GM12878 (cell line): ENCODE measurements around the gene TMEM235. TPM values are rescaled to one million over a fixed set of nuclear protein-coding genes. Genes with fewer than 3 reads are reported as not detected.

ENCODE experiments used
- ATAC-seq: fragments of 200-7000 bp; cut with Tn5 transposase; 3 replicates; pipeline ENCODE4 v1.9.1; 2020; ENCODE audit warnings: mild to moderate bottlenecking, moderate library complexity
- BruUV-seq: library from RNA; stranded (reverse); fragments of 400-500 nt; replicated peaks from 2 replicates; lab custom pipeline; 2021; lab: Mats Ljungman, UMichigan
- CTCF ChIA-PET: fragments of 300-600 bp; sonication (Branson Sonifier 250); formaldehyde crosslinking; extraction: SDS; loops from one replicate; lab custom pipeline; 2021; ENCODE audit warnings: inconsistent platforms; lab: Yijun Ruan, JAX
- POLR2A ChIA-PET: fragments of 350-600 bp; formaldehyde crosslinking; extraction: SDS; loops from one replicate; lab custom pipeline; 2021; ENCODE audit warnings: inconsistent platforms; lab: Charles Lee
- RAD21 ChIA-PET: fragments of 300-600 bp; sonication (Branson Sonifier 250); formaldehyde crosslinking; loops from one replicate; lab custom pipeline; 2023; ENCODE audit warnings: antibody characterized with exemption; ENCODE audit not compliant: unreplicated experiment; lab: Charles Lee
- SMC1A ChIA-PET: fragments of 300-600 bp; sonication (Branson Sonifier 250); formaldehyde crosslinking; loops from one replicate; lab custom pipeline; 2023; ENCODE audit not compliant: unreplicated experiment, uncharacterized antibody; lab: Charles Lee
- DNase-seq: peaks from one replicate; pipeline ENCODE4 v3.0.0-alpha.2; 2011; ENCODE audit warnings: low read depth, low spot score
- FAIRE-seq: peaks from 3 replicates; lab custom pipeline; 2011; peaks lifted over from hg19 to GRCh38; lab: Jason Lieb, UNC
- H2AFZ ChIP-seq: 2 replicates; pipeline ENCODE4 v1.6.0; 2011; ENCODE audit warnings: low read depth, low read length, control low read depth; ENCODE audit not compliant: control insufficient read depth
- H3K27ac ChIP-seq: 2 replicates; pipeline ENCODE4 v1.5.1; 2011; ENCODE audit warnings: control low read depth; ENCODE audit not compliant: control insufficient read depth, insufficient read depth
- H3K27me3 ChIP-seq, 2 experiments: replicated peaks in 1 of 2; 2 replicates each; pipeline versions ENCODE4 v1.6.0 to v1.6.1; 2011; ENCODE audit warnings: low read length in 1 of 2; ENCODE audit not compliant: control insufficient read depth in 2 of 2, insufficient read depth in 2 of 2
- H3K36me3 ChIP-seq, 2 experiments: 2 replicates each; pipeline ENCODE4 v1.5.1; 2011; ENCODE audit warnings: low read length in 1 of 2; ENCODE audit not compliant: control insufficient read depth in 2 of 2, insufficient read depth in 2 of 2
- H3K4me1 ChIP-seq: 2 replicates; pipeline ENCODE4 v1.6.1; 2011; ENCODE audit warnings: mild to moderate bottlenecking, low read length, moderate library complexity, mixed read lengths; ENCODE audit not compliant: control insufficient read depth, insufficient read depth
- H3K4me2 ChIP-seq: 2 replicates; pipeline ENCODE4 v1.6.0; 2011; ENCODE audit warnings: control low read depth; ENCODE audit not compliant: control insufficient read depth, insufficient read depth
- H3K4me3 ChIP-seq: fragments of 200-600 bp; sonication (generic); 2 replicates; pipeline ENCODE4 v1.5.1; 2016
- H3K79me2 ChIP-seq: 2 replicates; pipeline ENCODE4 v1.6.0; 2011; ENCODE audit warnings: low read length; ENCODE audit not compliant: control insufficient read depth, insufficient read depth
- H3K9ac ChIP-seq: 2 replicates; pipeline ENCODE4 v1.8.0; 2011; ENCODE audit warnings: low read length, control low read depth, mixed read lengths; ENCODE audit not compliant: control insufficient read depth, insufficient read depth
- H3K9me3 ChIP-seq: replicated peaks from 3 replicates; pipeline ENCODE4 v1.5.1; 2011; ENCODE audit warnings: mild to moderate bottlenecking, low read length; ENCODE audit not compliant: control insufficient read depth, insufficient read depth
- H4K20me1 ChIP-seq: 2 replicates; pipeline ENCODE4 v1.6.0; 2011; ENCODE audit not compliant: control insufficient read depth, insufficient read depth
- CBFB ChIP-seq: IDR thresholded peaks from 2 replicates; pipeline ENCODE4 v1.6.1; 2016; ENCODE audit warnings: antibody characterized with exemption, low read depth
- EGR1 ChIP-seq, 2 experiments: IDR thresholded peaks; 1 replicate in 1 of 2; 2 replicates in 1 of 2; pipeline ENCODE4 v1.6.1; 2011 to 2012; ENCODE audit warnings: low read depth in 2 of 2, low read length in 2 of 2, borderline replicate concordance in 1 of 2, mild to moderate bottlenecking in 1 of 2, moderate library complexity in 1 of 2
- FOXM1 ChIP-seq: IDR thresholded peaks from 2 replicates; pipeline ENCODE4 v1.6.1; 2012; ENCODE audit warnings: low read depth, mild to moderate bottlenecking, inconsistent platforms, low read length, moderate library complexity
- GATAD2B ChIP-seq: fragments of 450-650 bp; conservative IDR thresholded peaks from 2 replicates; pipeline ENCODE4 v1.6.1; 2017; ENCODE audit warnings: low read depth, mild to moderate bottlenecking, moderate library complexity
- HDGF ChIP-seq: fragments of 450-650 bp; IDR thresholded peaks from 2 replicates; pipeline ENCODE4 v1.6.1; 2016; ENCODE audit warnings: antibody characterized with exemption
- JUNB ChIP-seq: IDR thresholded peaks from 2 replicates; pipeline ENCODE4 v1.6.1; 2016; ENCODE audit warnings: antibody characterized with exemption, mild to moderate bottlenecking
- MEF2B ChIP-seq: fragments of 450-650 bp; IDR thresholded peaks from 2 replicates; pipeline ENCODE4 v1.6.1; 2018; ENCODE audit warnings: mild to moderate bottlenecking, moderate library complexity; ENCODE audit not compliant: partially characterized antibody, poor library complexity, severe bottlenecking
- MYB ChIP-seq: fragments of 150-350 bp; IDR thresholded peaks from 2 replicates; pipeline ENCODE4 v1.6.1; 2014; ENCODE audit warnings: mild to moderate bottlenecking, low read depth, low read length, borderline replicate concordance
- POLR2AphosphoS2 ChIP-seq: IDR thresholded peaks from 2 replicates; pipeline ENCODE4 v1.6.1; 2011; ENCODE audit warnings: low read depth, mild to moderate bottlenecking, low read length, improper control_type of control experiment, moderate library complexity
- RELA ChIP-seq: fragments of 450-650 bp; IDR thresholded peaks from 2 replicates; pipeline ENCODE4 v1.8.0; 2014; ENCODE audit warnings: borderline replicate concordance; ENCODE audit not compliant: partially characterized antibody
- SIN3A ChIP-seq: IDR thresholded peaks from 2 replicates; pipeline ENCODE4 v1.6.1; 2012; ENCODE audit warnings: low read depth, low read length, improper control_type of control experiment
- SPI1 ChIP-seq: IDR thresholded peaks from 2 replicates; pipeline ENCODE4 v1.6.1; 2011; ENCODE audit warnings: low read depth, mild to moderate bottlenecking, low read length, moderate library complexity, borderline replicate concordance; ENCODE audit not compliant: insufficient read depth
- SREBF1 ChIP-seq: IDR thresholded peaks from 2 replicates; pipeline ENCODE4 v1.6.1; 2012; ENCODE audit warnings: mild to moderate bottlenecking, low read length
- WRNIP1 ChIP-seq: IDR thresholded peaks from 2 replicates; pipeline ENCODE4 v1.6.1; 2011; ENCODE audit warnings: low read depth, low read length, improper control_type of control experiment, borderline replicate concordance
- ZSCAN29 ChIP-seq: fragments of 450-650 bp; IDR thresholded peaks from 2 replicates; pipeline ENCODE4 v1.6.1; 2017; ENCODE audit warnings: mild to moderate bottlenecking, moderate library complexity
- WGBS: methylation state at CpG from one replicate; pipeline ENCODE4 v1.1.6; 2016; ENCODE audit warnings: low lambda C conversion rate; ENCODE audit not compliant: insufficient replicate concordance, insufficient coverage; ENCODE audit errors: missing lambda C conversion rate; 5-methylcytosine and 5-hydroxymethylcytosine counted together
- in situ Hi-C: fragments of 300-500 bp; cut with MboI; formaldehyde crosslinking; loops from 9 replicates; pipeline ENCODE4 v1.14.3; 2018; ENCODE audit warnings: mixed read lengths
- intact Hi-C: fragments of 100-400 bp; cut with micrococcal nuclease; formaldehyde crosslinking; loops from one replicate; pipeline ENCODE4 v1.14.2; 2022; ENCODE audit not compliant: unreplicated experiment
- polyA plus RNA-seq, 11 experiments: library from polyadenylated mRNA; depleted of rRNA in 4 of 11; unstranded in 6 of 11; stranded (reverse) in 5 of 11; fragments of >200 nt; fragmentation: Nextera tagmentation in 4 of 11; fragmentation: Illumina TruSeq in 1 of 11; extraction: Ambion mirVana in 4 of 11; extraction: Trizol in 1 of 11; gene quantifications; 1 replicate in 1 of 11; 2 replicates in 10 of 11; pipeline versions ENCODE4 v1.2.1 to v1.2.3, GENCODE V29; 2011 to 2016; ENCODE audit warnings: inconsistent platforms in 2 of 11, missing spikeins in 2 of 11, low read depth in 1 of 11
- total RNA-seq, 4 experiments: library from RNA; depleted of rRNA in 3 of 4; stranded (reverse); fragments of >200 nt in 3 of 4; fragmentation: Illumina TruSeq in 1 of 4; extraction: Trizol in 1 of 4; gene quantifications; 2 replicates each; pipeline versions ENCODE4 v1.2.1 to v1.2.3, GENCODE V29; 2013 to 2021
- TF ChIP-seq, protein P1 (sequence below): fragments of 150-350 bp; IDR thresholded peaks from 2 replicates; pipeline ENCODE4 v1.6.1; 2016; ENCODE audit warnings: low read depth, low read length
- TF ChIP-seq, protein P2 (sequence below): IDR thresholded peaks from 2 replicates; pipeline ENCODE4 v1.6.1; 2012; ENCODE audit warnings: low read depth, low read length, improper control_type of control experiment

TMEM235 gene
- total and polyA plus RNA-seq, 10 of the 15 experiments (the other 5 are each of a cell fraction or from before 2014, with no cell fraction given) = not detected

DNA sequence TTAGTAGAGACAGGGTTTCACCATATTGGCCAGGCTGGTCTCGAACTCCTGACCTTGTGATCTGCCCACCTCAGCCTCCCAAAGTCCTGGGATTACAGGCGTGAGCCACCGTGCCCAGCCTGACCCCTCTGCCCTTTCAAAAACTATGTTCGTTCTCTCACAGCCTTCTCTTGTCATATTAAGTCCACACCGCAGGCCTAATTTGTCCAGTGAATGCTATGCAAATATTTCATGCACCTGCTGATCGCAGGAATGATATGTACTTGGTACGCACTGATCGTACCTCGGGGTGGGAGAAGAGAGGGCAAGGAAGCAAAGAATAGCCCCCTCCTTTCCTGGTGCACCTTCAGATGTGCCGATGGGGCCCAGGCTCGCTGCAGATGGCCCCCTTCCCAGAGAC is 20.4 kb upstream of the TMEM235 start (continued):
- TF ChIP-seq, protein P1, sequence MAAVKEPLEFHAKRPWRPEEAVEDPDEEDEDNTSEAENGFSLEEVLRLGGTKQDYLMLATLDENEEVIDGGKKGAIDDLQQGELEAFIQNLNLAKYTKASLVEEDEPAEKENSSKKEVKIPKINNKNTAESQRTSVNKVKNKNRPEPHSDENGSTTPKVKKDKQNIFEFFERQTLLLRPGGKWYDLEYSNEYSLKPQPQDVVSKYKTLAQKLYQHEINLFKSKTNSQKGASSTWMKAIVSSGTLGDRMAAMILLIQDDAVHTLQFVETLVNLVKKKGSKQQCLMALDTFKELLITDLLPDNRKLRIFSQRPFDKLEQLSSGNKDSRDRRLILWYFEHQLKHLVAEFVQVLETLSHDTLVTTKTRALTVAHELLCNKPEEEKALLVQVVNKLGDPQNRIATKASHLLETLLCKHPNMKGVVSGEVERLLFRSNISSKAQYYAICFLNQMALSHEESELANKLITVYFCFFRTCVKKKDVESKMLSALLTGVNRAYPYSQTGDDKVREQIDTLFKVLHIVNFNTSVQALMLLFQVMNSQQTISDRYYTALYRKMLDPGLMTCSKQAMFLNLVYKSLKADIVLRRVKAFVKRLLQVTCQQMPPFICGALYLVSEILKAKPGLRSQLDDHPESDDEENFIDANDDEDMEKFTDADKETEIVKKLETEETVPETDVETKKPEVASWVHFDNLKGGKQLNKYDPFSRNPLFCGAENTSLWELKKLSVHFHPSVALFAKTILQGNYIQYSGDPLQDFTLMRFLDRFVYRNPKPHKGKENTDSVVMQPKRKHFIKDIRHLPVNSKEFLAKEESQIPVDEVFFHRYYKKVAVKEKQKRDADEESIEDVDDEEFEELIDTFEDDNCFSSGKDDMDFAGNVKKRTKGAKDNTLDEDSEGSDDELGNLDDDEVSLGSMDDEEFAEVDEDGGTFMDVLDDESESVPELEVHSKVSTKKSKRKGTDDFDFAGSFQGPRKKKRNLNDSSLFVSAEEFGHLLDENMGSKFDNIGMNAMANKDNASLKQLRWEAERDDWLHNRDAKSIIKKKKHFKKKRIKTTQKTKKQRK = no peak
- TF ChIP-seq CBFB (no peak), SREBF1 (no peak), JUNB (no peak), POLR2AphosphoS2 (no peak), ZSCAN29 (no peak), WRNIP1 (no peak)

DNA sequence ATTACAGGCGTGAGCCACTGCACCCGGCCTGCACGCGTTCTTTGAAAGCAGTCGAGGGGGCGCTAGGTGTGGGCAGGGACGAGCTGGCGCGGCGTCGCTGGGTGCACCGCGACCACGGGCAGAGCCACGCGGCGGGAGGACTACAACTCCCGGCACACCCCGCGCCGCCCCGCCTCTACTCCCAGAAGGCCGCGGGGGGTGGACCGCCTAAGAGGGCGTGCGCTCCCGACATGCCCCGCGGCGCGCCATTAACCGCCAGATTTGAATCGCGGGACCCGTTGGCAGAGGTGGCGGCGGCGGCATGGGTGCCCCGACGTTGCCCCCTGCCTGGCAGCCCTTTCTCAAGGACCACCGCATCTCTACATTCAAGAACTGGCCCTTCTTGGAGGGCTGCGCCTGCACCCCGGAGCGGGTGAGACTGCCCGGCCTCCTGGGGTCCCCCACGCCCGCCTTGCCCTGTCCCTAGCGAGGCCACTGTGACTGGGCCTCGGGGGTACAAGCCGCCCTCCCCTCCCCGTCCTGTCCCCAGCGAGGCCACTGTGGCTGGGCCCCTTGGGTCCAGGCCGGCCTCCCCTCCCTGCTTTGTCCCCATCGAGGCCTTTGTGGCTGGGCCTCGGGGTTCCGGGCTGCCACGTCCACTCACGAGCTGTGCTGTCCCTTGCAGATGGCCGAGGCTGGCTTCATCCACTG is 17.3 kb upstream of the TMEM235 start, which contains the start of gene BIRC5:
Gene BIRC5, plus strand, starts transcription at position 238 of the 690 bp plus-strand sequence. Its CDS starts 64 bp downstream, at position 302.
- Histone ChIP-seq H3K4me2 (peak within 1 kb of the TSS; percentile 91), H3K79me2 (peaks cover 24% of the 10 kb centered on the region), H3K9ac (peak within 1 kb of the TSS; percentile 93), H3K27ac (peak within 1 kb of the TSS; percentile 84), H4K20me1 (no peaks in the 10 kb centered on the region), H3K4me1 (peaks cover 3% of the 10 kb centered on the region; the same call in 1 of the 2 replicates), H3K9me3 (no peaks in the 10 kb centered on the region), H3K4me3 (peak within 1 kb of the TSS; percentile 83), H3K27me3 (no peaks in the 10 kb centered on the region), H3K36me3 (no peaks in the 10 kb centered on the region; a peak in 2 of 4 replicates), H2AFZ (peak within 1 kb of the TSS; percentile 79)
- ChIA-PET CTCF (interaction anchor here (0.8 to 2.5 kb wide), 4 partner anchors 37 to 194 kb away, joined by 3 to 10 read pairs (median 3); no protein-coding TSS in a partner anchor), SMC1A (interaction anchor here (0.8 to 1.2 kb wide), 2 partner anchors 28 to 38 kb away, joined by 3 to 4 read pairs; no protein-coding TSS in a partner anchor), RAD21 (no interaction called here), POLR2A (interaction anchor here (0.7 kb wide), 1 partner anchor 72 kb away, joined by 5 read pairs; no protein-coding TSS in a partner anchor)
- no TSS peak for BruUV-seq
- ATAC-seq = peak; percentile 100
- intact Hi-C loops (loop anchor here (2.0 kb wide), 1 partner anchor 27 kb away; the partner anchor contains the start of genes AFMID and TK1), in situ Hi-C loops (no loop called here)
- FAIRE-seq = no peak
- WGBS = under 1% methylated on average over 53 of the region's 60 CpGs
- peak; percentile 23 for DNase-seq
- TF ChIP-seq MEF2B = no peak
- TF ChIP-seq MYB = no peak
- TF ChIP-seq FOXM1 = no peak
- TF ChIP-seq EGR1 (IDR thresholded peaks at IDR 0.05; ENCODE audit: borderline replicate concordance in 1 of 2, low read depth in 2 of 2, low read length in 2 of 2) = peak in 1 of 2 experiments; percentile 69; a peak in 1 of 3 replicates
- TF ChIP-seq GATAD2B = peak; percentile 98
- TF ChIP-seq RELA = peak; percentile 33
- no peak for TF ChIP-seq WRNIP1
- TF ChIP-seq, protein P2, sequence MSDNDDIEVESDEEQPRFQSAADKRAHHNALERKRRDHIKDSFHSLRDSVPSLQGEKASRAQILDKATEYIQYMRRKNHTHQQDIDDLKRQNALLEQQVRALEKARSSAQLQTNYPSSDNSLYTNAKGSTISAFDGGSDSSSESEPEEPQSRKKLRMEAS = peak; percentile 72; the same call in 1 of the 2 replicates
- 0 out of 2 replicates have a peak, but pooled peaks have one; percentile 8 for TF ChIP-seq HDGF
- TF ChIP-seq SIN3A = peak; percentile 99
- TF ChIP-seq SPI1 = no peak
